Superior temporal gyrus (tissue), 1 donor: ENCODE results near the gene SULT1A4.
"Not testable (repeated sequence)": the region's sequence is repeated elsewhere in the genome, so short reads cannot be mapped to it uniquely, and the experiment has no call there.

Experiments used
- DNase-seq: peaks from one replicate; pipeline ENCODE4 v3.0.0-alpha.2; 2016; ENCODE audit errors: extremely low spot score

Gene SULT1A4

GRCh38 chr16:29459706-29460646 lies at the start of gene SULT1A4:
SULT1A4 (plus strand) TSS chr16:29459913; CDS start chr16:29461386, 1,473 bp downstream.
- DNase-seq = not testable (repeated sequence)

- not testable (repeated sequence) for DNase-seq
Measured at GRCh38 chr16:29423587-29423986, 36.1 kb upstream of the SULT1A4 start.

GRCh38 chr16:29425390-29425789 lies 34.3 kb upstream of the SULT1A4 start:
- not testable (repeated sequence) for DNase-seq

- DNase-seq = not testable (repeated sequence)
Measured at GRCh38 chr16:29453754-29454153, 6.0 kb upstream of the SULT1A4 start.

GRCh38 chr16:29454269-29454668 lies 5.4 kb upstream of the SULT1A4 start, which contains the start of the genes BOLA2 and SLX1B:
BOLA2 (minus strand) TSS chr16:29454351; CDS start chr16:29454253, 98 bp downstream.
SLX1B (plus strand) TSS chr16:29454533.
- DNase-seq = not testable (repeated sequence)

- DNase-seq = not testable (repeated sequence)
Measured at GRCh38 chr16:29454828-29455227, 4.9 kb upstream of the SULT1A4 start.

- DNase-seq = not testable (repeated sequence)
Measured at GRCh38 chr16:29457660-29458059, 2.1 kb upstream of the SULT1A4 start.

GRCh38 chr16:29460647-29461030 lies 926 bp downstream of the SULT1A4 start:
- not testable (repeated sequence) for DNase-seq

GRCh38 chr16:29465985-29466824 lies 6.5 kb downstream of the SULT1A4 start:
- DNase-seq = not testable (repeated sequence)

- not testable (repeated sequence) for DNase-seq
Measured at GRCh38 chr16:29466904-29467303, 7.2 kb downstream of the SULT1A4 start.

GRCh38 chr16:29467654-29468366 lies 8.1 kb downstream of the SULT1A4 start:
- not testable (repeated sequence) for DNase-seq

- not testable (repeated sequence) for DNase-seq
Measured at GRCh38 chr16:29469660-29470059, 9.9 kb downstream of the SULT1A4 start.

GRCh38 chr16:29472065-29472464 lies 12.4 kb downstream of the SULT1A4 start:
- not testable (repeated sequence) for DNase-seq

- not testable (repeated sequence) for DNase-seq
Measured at GRCh38 chr16:29482276-29482675, 22.6 kb downstream of the SULT1A4 start.

GRCh38 chr16:29506308-29506707 lies 46.6 kb downstream of the SULT1A4 start, which contains the start of gene NPIPB12:
NPIPB12 (minus strand) TSS chr16:29506408.
- not testable (repeated sequence) for DNase-seq
